ENCODE measurements around the gene APOB.

The APOB gene

GRCh38 chr2:21054011-21054410, 10.1 kb upstream of the APOB start:
- no peaks in the 10 kb centered on the region for H3K36me3 ChIP-seq (ENCODE audit: insufficient read depth, low read length)
- no peak overlapping the region for H3K4me2 ChIP-seq (ENCODE audit: low read depth, low read length, poor library complexity, severe bottlenecking)
- H3K9me2 ChIP-seq (replicated peaks; ENCODE audit: low read depth, low read length): no peaks in the 10 kb centered on the region
- H3K9me3 ChIP-seq (ENCODE audit: insufficient read depth, low read depth, low read length): no peaks in the 10 kb centered on the region
- no peak overlapping the region for H2AFZ ChIP-seq (ENCODE audit: low read length)
- no peak for TF ChIP-seq CTCF (conservative IDR thresholded peaks at IDR 0.05; ENCODE audit: low read length)
- no peak for TF ChIP-seq EZH2phosphoT487 (IDR thresholded peaks at IDR 0.05; ENCODE audit: borderline replicate concordance)
- no peaks in the 10 kb centered on the region for H3K27me3 ChIP-seq (ENCODE audit: insufficient read depth, low read length, poor library complexity, severe bottlenecking)
- no peak overlapping the region for H3K4me3 ChIP-seq (ENCODE audit: low read length, poor library complexity, severe bottlenecking)
- no peaks in the 10 kb centered on the region for H3K4me1 ChIP-seq (ENCODE audit: insufficient read depth, low read length, poor library complexity, severe bottlenecking)
- H3K79me2 ChIP-seq (ENCODE audit: insufficient read depth, low read length): no peaks in the 10 kb centered on the region
- H3F3A ChIP-seq (ENCODE audit: low read depth): no peaks in the 10 kb centered on the region
- no peak overlapping the region for H3K9ac ChIP-seq (ENCODE audit: low read depth, low read length, poor library complexity, severe bottlenecking)
- no peaks in the 10 kb centered on the region for H4K20me1 ChIP-seq (ENCODE audit: insufficient read depth, low read length, poor library complexity, severe bottlenecking)

- Histone ChIP-seq H3K4me3 (ENCODE audit: low read length, poor library complexity, severe bottlenecking) (no peak overlapping the region), H3F3A (ENCODE audit: low read depth) (no peaks in the 10 kb centered on the region), H3K9me3 (ENCODE audit: insufficient read depth, low read depth, low read length) (no peaks in the 10 kb centered on the region), H3K9ac (ENCODE audit: low read depth, low read length, poor library complexity, severe bottlenecking) (no peak overlapping the region), H3K4me2 (ENCODE audit: low read depth, low read length, poor library complexity, severe bottlenecking) (no peak overlapping the region), H3K4me1 (ENCODE audit: insufficient read depth, low read length, poor library complexity, severe bottlenecking) (no peaks in the 10 kb centered on the region), H3K9me2 (replicated peaks; ENCODE audit: low read depth, low read length) (no peaks in the 10 kb centered on the region), H3K36me3 (ENCODE audit: insufficient read depth, low read length) (no peaks in the 10 kb centered on the region), H2AFZ (ENCODE audit: low read length) (no peak overlapping the region), H3K79me2 (ENCODE audit: insufficient read depth, low read length) (no peaks in the 10 kb centered on the region), H4K20me1 (ENCODE audit: insufficient read depth, low read length, poor library complexity, severe bottlenecking) (no peaks in the 10 kb centered on the region), H3K27me3 (ENCODE audit: insufficient read depth, low read length, poor library complexity, severe bottlenecking) (no peaks in the 10 kb centered on the region)
- no peak for TF ChIP-seq CTCF (conservative IDR thresholded peaks at IDR 0.05; ENCODE audit: low read length)
- no peak for TF ChIP-seq EZH2phosphoT487 (IDR thresholded peaks at IDR 0.05; ENCODE audit: borderline replicate concordance)
Observed at GRCh38 chr2:21052044-21052443, 8.2 kb upstream of the APOB start.

- no peaks in the 10 kb centered on the region for H3K9me3 ChIP-seq (ENCODE audit: insufficient read depth, low read depth, low read length)
- no peak overlapping the region for H3K4me2 ChIP-seq (ENCODE audit: low read depth, low read length, poor library complexity, severe bottlenecking)
- no peak overlapping the region for H3K9ac ChIP-seq (ENCODE audit: low read depth, low read length, poor library complexity, severe bottlenecking)
- H4K20me1 ChIP-seq (ENCODE audit: insufficient read depth, low read length, poor library complexity, severe bottlenecking): no peaks in the 10 kb centered on the region
- no peak for TF ChIP-seq CTCF (conservative IDR thresholded peaks at IDR 0.05; ENCODE audit: low read length)
- no peak for TF ChIP-seq EZH2phosphoT487 (IDR thresholded peaks at IDR 0.05; ENCODE audit: borderline replicate concordance)
- H2AFZ ChIP-seq (ENCODE audit: low read length): no peak overlapping the region
- H3K9me2 ChIP-seq (replicated peaks; ENCODE audit: low read depth, low read length): no peaks in the 10 kb centered on the region
- H3K36me3 ChIP-seq (ENCODE audit: insufficient read depth, low read length): no peaks in the 10 kb centered on the region
- H3F3A ChIP-seq (ENCODE audit: low read depth): no peaks in the 10 kb centered on the region
- no peaks in the 10 kb centered on the region for H3K27me3 ChIP-seq (ENCODE audit: insufficient read depth, low read length, poor library complexity, severe bottlenecking)
- no peaks in the 10 kb centered on the region for H3K4me1 ChIP-seq (ENCODE audit: insufficient read depth, low read length, poor library complexity, severe bottlenecking)
- no peak overlapping the region for H3K4me3 ChIP-seq (ENCODE audit: low read length, poor library complexity, severe bottlenecking)
- no peaks in the 10 kb centered on the region for H3K79me2 ChIP-seq (ENCODE audit: insufficient read depth, low read length)
Observed at GRCh38 chr2:21050164-21050563, 6.3 kb upstream of the APOB start.

All from Loucy (cell line).